Lower leg skin (tissue), 3 donors: ENCODE results near the gene NUP93.

Experiments
- CTCF ChIP-seq, 3 donors: fragments of 450-650 bp; IDR thresholded peaks; one replicate each; pipeline ENCODE4 v1.5.1; 2016; ENCODE audit warnings: antibody characterized with exemption in 3 of 3, mild to moderate bottlenecking in 3 of 3, moderate library complexity in 2 of 3
- POLR2A ChIP-seq, 2 donors: fragments of 450-650 bp; IDR thresholded peaks; one replicate each; pipeline ENCODE4 v1.6.1; 2016 to 2017; ENCODE audit warnings: antibody characterized with exemption in 2 of 2, mild to moderate bottlenecking in 1 of 2, moderate library complexity in 1 of 2

- no peak for TF ChIP-seq POLR2A (IDR thresholded peaks at IDR 0.05)
- TF ChIP-seq CTCF (IDR thresholded peaks at IDR 0.05): no peak
Measured at GRCh38 chr16:56870276-56870888, 140.5 kb downstream of the NUP93 start.
